ENCODE results near the gene KCNB1. TPM values are rescaled to one million over a fixed set of nuclear protein-coding genes. Genes with fewer than 3 reads are reported as not detected.

Gene KCNB1
- 0.98 and 1.8 TPM in 2 replicates for total RNA-seq
- long read RNA-seq, partial matches to known transcripts: 0 of 1 reads
- long read RNA-seq, other reads (novel, unspliced or antisense): 1 of 1 reads

GRCh38 chr20:49482621-49483017 is at the start of gene KCNB1:
Gene KCNB1, minus strand, starts transcription at chr20:49482668. Its CDS starts 188 bp downstream, at chr20:49482480.
- Mint-ChIP-seq H3K27me3 (peaks cover 50% of the 10 kb centered on the region), H3K9me3 (ENCODE audit: low read depth) (no peaks in the 10 kb centered on the region), H3K27ac (no peak within 1 kb of the TSS), H3K4me1 (ENCODE audit: low read depth) (peaks cover 15% of the 10 kb centered on the region), H3K36me3 (ENCODE audit: insufficient read depth) (no peaks in the 10 kb centered on the region), H3K4me3 (ENCODE audit: low read depth) (peak within 1 kb of the TSS; percentile 57)
- peak; percentile 23 for TF ChIP-seq CTCF (IDR thresholded peaks at IDR 0.05; ENCODE audit: unreplicated experiment)
- peak; percentile 85 for DNase-seq (ENCODE audit: low spot score, unreplicated experiment)

- no peak for DNase-seq (ENCODE audit: low spot score, unreplicated experiment)
- Mint-ChIP-seq H3K9me3 (ENCODE audit: low read depth) (no peaks in the 10 kb centered on the region), H3K27ac (no peak overlapping the region), H3K36me3 (ENCODE audit: insufficient read depth) (peaks cover 10% of the 10 kb centered on the region), H3K4me3 (ENCODE audit: low read depth) (no peak overlapping the region), H3K4me1 (ENCODE audit: low read depth) (no peaks in the 10 kb centered on the region), H3K27me3 (no peaks in the 10 kb centered on the region)
- TF ChIP-seq CTCF (IDR thresholded peaks at IDR 0.05; ENCODE audit: unreplicated experiment): no peak
Measured at GRCh38 chr20:49529470-49529869, 47.0 kb upstream of the KCNB1 start.

- Mint-ChIP-seq H3K4me1 (ENCODE audit: low read depth) (no peaks in the 10 kb centered on the region), H3K4me3 (ENCODE audit: low read depth) (no peak overlapping the region), H3K27me3 (no peaks in the 10 kb centered on the region), H3K27ac (no peak overlapping the region), H3K36me3 (ENCODE audit: insufficient read depth) (peaks cover 14% of the 10 kb centered on the region), H3K9me3 (ENCODE audit: low read depth) (no peaks in the 10 kb centered on the region)
- TF ChIP-seq CTCF (IDR thresholded peaks at IDR 0.05; ENCODE audit: unreplicated experiment): no peak
- DNase-seq (ENCODE audit: low spot score, unreplicated experiment): no peak
Measured at GRCh38 chr20:49526568-49526967, 44.1 kb upstream of the KCNB1 start.

- H3K4me3 Mint-ChIP-seq (ENCODE audit: low read depth): no peak overlapping the region
- no peaks in the 10 kb centered on the region for H3K27me3 Mint-ChIP-seq
- TF ChIP-seq CTCF (IDR thresholded peaks at IDR 0.05; ENCODE audit: unreplicated experiment): no peak
- no peak for DNase-seq (ENCODE audit: low spot score, unreplicated experiment)
- peaks cover 14% of the 10 kb centered on the region for H3K36me3 Mint-ChIP-seq (ENCODE audit: insufficient read depth)
- H3K9me3 Mint-ChIP-seq (ENCODE audit: low read depth): no peaks in the 10 kb centered on the region
- no peaks in the 10 kb centered on the region for H3K4me1 Mint-ChIP-seq (ENCODE audit: low read depth)
- no peak overlapping the region for H3K27ac Mint-ChIP-seq
Measured at GRCh38 chr20:49526056-49526455, 43.6 kb upstream of the KCNB1 start.

GRCh38 chr20:49523767-49524360 is 41.4 kb upstream of the KCNB1 start:
- no peaks in the 10 kb centered on the region for H3K27me3 Mint-ChIP-seq
- no peak overlapping the region for H3K27ac Mint-ChIP-seq
- no peak for DNase-seq (ENCODE audit: low spot score, unreplicated experiment)
- no peaks in the 10 kb centered on the region for H3K4me1 Mint-ChIP-seq (ENCODE audit: low read depth)
- no peak for TF ChIP-seq CTCF (IDR thresholded peaks at IDR 0.05; ENCODE audit: unreplicated experiment)
- H3K36me3 Mint-ChIP-seq (ENCODE audit: insufficient read depth): peaks cover 14% of the 10 kb centered on the region
- no peaks in the 10 kb centered on the region for H3K9me3 Mint-ChIP-seq (ENCODE audit: low read depth)
- H3K4me3 Mint-ChIP-seq (ENCODE audit: low read depth): no peak overlapping the region

Measured in progenitor cell of endocrine pancreas (in vitro differentiated cells).